Measurements from ENCODE around the gene TNIK.

GRCh38 chr3:171457607-171458061 lies 2.6 kb downstream of the TNIK start:
- TF ChIP-seq CTCF (IDR thresholded peaks at IDR 0.05) (no peak), ZFX (IDR thresholded peaks at IDR 0.05; ENCODE audit: borderline replicate concordance) (no peak)
